Cerebellar nuclear complex (tissue), 1 donor: ENCODE measurements around the gene COA7.
A peak's percentile ranks its signal among the peaks of the same experiment; 100 is the strongest.
"Not testable (repeated sequence)": the region's sequence is repeated elsewhere in the genome, so short reads cannot be mapped to it uniquely, and the experiment has no call there.

Source experiments
- DNase-seq, 2 experiments: peaks; one replicate each; lab custom pipeline; 2025; lab: John Stamatoyannopoulos, UW

COA7 gene

GRCh38 chr1:52697795-52698674, at the start of gene COA7:
COA7 (minus strand) TSS chr1:52698347; CDS start chr1:52698326, 21 bp downstream.
- peak in 1 of 2 experiments; percentile 48 for DNase-seq

GRCh38 chr1:52747450-52747849, 49.3 kb upstream of the COA7 start:
- DNase-seq: no peak

GRCh38 chr1:52746189-52746588, 48.0 kb upstream of the COA7 start:
- no peak for DNase-seq

DNA sequence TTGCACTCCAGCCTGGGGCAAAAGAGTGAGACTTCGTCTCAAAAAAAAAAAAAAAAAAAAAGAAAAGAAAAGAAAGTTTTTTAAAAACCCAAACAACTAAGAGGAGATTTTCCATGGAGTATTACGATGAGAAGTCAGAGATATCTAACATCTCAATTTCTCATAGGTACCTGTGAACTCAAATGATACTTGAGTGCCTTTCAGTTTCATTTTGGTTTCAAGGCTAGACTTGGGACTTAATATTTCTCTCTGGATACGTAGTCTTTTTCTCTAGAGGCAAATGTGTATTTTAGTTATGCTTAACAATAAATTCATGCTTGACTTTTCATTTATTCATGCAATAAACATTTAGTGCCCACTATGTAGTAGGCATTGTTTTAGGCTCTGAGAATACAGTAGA, 43.1 kb upstream of the COA7 start:
- DNase-seq: no peak

GRCh38 chr1:52739699-52740467, 41.7 kb upstream of the COA7 start:
- peak in 1 of 2 experiments; percentile 29 for DNase-seq

DNA sequence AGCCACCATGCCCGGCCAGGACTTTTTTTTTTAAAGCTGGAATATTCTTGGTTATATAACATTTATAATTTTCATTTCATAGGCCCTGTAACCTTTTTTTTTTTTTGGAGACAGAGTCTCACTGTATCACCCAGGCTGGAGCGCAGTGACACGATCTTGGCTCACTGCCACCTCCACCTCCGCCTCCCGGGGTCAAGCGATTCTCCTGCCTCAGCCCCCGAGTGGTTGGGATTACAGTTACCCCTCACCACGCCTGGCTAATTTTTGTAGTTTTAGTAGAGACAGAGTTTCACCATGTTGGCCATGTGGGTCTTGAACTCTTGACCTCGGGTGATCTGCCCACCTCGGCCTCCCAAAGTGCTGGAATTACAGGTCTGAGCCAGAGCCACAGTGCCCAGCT, 40.7 kb upstream of the COA7 start:
- DNase-seq: no peak

DNA sequence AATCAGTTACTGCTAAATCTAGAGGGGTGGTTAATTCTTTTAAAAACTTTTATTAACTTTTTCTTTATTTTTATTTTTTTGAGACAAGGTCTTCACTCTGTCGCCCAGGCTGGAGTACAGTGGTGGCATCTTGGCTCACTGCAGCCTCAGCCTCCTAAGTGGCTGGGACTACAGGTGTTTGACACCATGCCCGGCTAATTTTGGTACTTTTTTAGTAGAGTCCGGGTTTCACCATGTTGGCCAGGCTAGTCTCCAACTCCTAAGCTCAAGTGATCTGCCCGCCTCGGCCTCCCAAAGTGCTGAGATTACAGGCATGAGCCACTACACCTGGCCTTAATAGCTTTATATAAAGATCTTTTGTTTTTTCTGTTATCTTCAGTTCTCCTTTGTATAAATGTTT, 40.0 kb upstream of the COA7 start:
- DNase-seq: no peak

DNA sequence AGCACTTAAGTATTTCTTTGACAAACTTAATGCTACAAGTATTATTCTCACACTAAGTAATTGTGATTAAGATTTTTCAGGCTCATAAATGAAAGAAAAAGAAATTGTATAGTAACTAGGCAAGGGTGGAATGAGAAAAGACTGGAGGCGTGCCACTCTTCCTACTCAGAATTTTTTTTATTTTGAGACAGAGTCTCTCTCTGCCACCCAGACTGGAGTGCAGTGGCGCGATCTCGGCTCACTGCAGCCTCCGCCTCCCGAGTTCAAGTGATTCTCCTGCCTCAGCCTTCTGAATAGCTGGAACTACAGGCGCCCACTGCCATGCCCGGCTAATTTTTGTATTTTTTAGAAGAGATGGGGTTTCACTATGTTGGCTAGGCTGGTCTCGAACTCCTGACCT, 37.2 kb upstream of the COA7 start:
- DNase-seq: not testable (repeated sequence)

GRCh38 chr1:52733368-52733767, 35.2 kb upstream of the COA7 start:
- no peak for DNase-seq

DNA sequence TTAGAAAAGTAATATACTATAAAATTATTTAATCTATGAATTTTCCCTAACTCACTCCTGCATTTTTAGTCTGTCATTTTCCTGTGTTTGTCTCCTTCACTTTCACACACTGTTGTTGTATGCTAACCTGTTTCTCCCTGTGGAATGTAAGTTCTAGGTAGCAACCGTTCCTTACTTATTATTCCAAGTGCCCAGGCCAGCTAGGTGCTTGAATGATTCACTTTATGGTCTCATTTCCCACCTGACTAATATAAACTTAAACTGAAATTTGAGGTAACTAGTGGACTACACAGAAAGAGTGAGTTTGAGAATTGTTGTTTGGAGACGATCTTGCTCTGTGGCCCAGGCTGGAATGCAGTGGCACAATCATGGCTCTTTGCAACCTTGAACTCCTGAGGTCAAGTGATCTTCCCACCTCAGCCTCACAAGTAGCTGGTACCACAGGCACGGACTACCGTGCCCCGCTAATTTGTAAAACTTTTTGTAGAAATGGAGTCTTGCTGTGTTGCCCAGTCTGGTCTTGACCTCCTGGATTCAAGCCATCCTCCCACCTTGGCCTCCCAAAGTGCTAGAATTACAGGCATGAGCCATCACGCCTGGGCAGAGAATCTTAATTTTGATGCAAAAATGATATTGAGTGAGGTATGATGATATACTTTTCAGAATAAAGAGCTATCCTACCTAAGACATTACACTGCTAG, 30.0 kb upstream of the COA7 start:
- DNase-seq: no peak

DNA sequence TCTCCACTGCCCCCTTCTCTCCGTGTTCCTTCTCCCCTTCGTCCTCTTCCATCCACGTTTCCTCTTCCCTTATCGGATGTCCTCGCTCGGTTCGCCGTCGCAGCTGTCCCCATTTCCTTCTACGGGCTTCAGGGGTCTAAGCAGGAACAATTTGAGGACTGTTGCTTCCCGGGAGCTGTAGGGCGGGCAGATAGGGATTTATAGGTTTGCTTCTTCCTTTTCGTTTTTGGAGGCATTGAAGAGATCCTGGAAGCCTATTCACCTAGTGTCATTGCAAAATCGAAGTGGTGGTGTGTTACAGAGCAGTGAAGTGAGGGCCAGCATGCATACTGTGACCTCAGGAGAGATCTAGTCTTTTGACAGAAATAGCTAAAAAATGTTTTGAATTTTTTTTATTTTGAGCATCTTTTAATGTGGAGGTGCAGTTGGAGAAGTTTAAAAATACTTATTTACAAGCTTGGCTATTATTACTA, 29.0 kb upstream of the COA7 start:
- DNase-seq: no peak

- DNase-seq: peak; percentile 12 to 73
Measured at GRCh38 chr1:52726265-52727113, 28.3 kb upstream of the COA7 start, which contains the start of gene ZYG11B. ZYG11B (plus strand) TSS chr1:52726453; CDS start chr1:52726654, 201 bp downstream.

DNA sequence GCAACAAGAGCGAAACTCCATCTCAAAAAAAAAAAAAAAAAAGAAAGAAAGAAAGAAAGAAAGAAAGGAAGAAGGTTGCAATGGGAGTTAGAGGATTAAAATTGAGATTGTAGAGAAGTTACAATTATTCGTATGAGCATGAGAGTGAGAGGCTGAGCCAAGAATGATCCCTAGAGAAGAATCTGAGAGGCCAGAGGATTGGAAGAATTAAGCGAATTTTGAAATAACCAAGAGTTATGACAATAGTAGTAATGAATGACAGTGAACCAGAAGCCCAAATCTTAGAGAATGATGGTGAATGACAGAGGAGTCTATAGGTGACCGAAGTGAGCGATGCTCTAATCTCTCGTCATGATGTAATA, 27.7 kb upstream of the COA7 start:
- DNase-seq: no peak

DNA sequence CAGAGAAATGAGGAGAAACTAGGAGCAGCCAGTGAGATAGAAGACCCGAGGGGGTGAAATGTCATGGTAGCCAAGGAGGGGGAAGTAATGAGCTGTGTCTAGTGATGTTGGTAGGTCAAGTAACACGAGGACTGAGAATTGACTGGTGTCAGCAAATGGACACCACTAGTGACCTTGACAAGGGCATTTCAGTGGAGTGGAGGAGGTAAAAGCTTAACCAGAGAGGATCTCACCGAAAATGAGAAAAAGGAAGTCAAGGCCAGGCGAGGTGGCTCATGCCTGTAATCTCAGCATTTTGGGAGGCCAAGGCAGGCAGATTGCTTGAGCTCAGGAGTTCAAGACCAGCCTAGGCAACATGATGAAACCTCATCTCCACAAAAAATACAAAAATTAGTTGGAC, 25.1 kb upstream of the COA7 start:
- DNase-seq: no peak

DNA sequence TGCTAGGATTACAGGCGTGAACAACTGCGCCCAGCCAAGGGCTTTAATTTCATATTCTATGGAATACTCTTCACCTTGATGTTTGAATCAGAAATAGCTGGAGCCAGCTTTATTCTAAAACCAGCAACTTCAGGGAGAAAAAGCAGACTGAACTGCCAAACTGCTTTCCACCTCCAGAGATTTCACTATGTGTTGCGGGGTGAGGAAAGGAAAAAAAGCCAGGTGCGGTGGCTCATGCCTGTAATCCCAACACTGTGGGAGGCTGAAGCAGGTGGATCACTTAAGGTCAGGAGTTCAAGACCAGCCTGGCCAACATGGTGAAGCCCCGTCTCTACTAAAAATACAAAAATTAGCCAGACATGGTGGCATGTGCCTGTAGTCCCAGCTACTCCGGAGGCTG, 17.1 kb upstream of the COA7 start:
- not testable (repeated sequence) for DNase-seq

- no peak for DNase-seq
Measured at GRCh38 chr1:52713590-52713989, 15.4 kb upstream of the COA7 start.

GRCh38 chr1:52709016-52709415, 10.9 kb upstream of the COA7 start:
- no peak for DNase-seq

GRCh38 chr1:52707927-52708655, 9.9 kb upstream of the COA7 start:
- no peak for DNase-seq

DNA sequence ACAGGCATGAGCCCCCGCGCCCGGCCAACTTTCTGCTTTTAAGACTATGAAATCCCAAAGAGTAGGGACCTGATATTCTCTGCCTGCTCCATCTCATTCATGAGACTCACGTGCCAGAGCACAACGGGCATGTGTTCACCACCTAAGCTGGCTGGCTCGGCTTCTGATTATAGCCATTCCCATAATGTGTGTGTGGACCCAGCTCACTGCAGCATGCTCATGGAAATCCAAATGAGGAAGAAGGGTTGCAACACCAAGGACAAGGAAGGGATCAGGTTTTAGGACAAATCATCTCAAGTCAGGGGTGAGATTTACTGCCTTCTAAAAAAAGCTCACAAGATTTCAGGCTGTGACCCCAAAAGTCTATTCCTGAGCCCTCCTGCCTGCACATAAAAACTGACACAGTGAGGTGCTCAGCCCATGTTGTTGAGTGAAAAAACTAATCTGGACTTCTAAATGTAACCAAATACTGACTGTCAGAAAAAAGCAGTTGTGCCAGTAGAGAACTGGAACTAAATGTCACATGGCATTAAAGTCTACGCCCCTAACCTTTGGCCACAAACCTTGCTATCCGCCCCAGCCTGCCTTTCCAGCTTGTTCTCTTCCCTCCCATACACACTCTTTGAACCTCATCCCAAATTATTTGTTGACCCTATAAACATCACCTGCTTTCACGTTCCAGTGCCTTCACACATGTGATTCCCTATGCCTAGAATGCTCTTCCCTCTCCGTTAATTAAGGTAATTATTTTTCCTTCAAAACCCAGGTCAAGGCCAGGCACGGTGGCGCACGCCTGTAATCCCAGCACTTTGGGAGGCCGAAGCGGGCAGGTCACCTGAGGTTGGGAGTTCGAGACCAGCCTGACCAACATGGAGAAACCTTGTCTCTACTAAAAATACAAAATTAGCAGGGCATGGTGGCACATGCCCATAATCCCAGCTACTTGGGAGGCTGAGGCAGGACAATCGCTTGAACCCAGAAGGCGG, 9.1 kb upstream of the COA7 start:
- no peak for DNase-seq
